GM12878 (cell line): ENCODE results near the gene ANKRD33B. TPM values are rescaled to one million over a fixed set of nuclear protein-coding genes. Genes with fewer than 3 reads are reported as not detected.

Experiments used
- ATAC-seq: fragments of 200-7000 bp; cut with Tn5 transposase; 3 replicates; pipeline ENCODE4 v1.9.1; 2020; ENCODE audit warnings: mild to moderate bottlenecking, moderate library complexity
- BruUV-seq: library from RNA; stranded (reverse); fragments of 400-500 nt; replicated peaks from 2 replicates; lab custom pipeline; 2021; lab: Mats Ljungman, UMichigan
- CTCF ChIA-PET: fragments of 300-600 bp; sonication (Branson Sonifier 250); formaldehyde crosslinking; extraction: SDS; loops from one replicate; lab custom pipeline; 2021; ENCODE audit warnings: inconsistent platforms; lab: Yijun Ruan, JAX
- POLR2A ChIA-PET: fragments of 350-600 bp; formaldehyde crosslinking; extraction: SDS; loops from one replicate; lab custom pipeline; 2021; ENCODE audit warnings: inconsistent platforms; lab: Charles Lee
- RAD21 ChIA-PET: fragments of 300-600 bp; sonication (Branson Sonifier 250); formaldehyde crosslinking; loops from one replicate; lab custom pipeline; 2023; ENCODE audit warnings: antibody characterized with exemption; ENCODE audit not compliant: unreplicated experiment; lab: Charles Lee
- SMC1A ChIA-PET: fragments of 300-600 bp; sonication (Branson Sonifier 250); formaldehyde crosslinking; loops from one replicate; lab custom pipeline; 2023; ENCODE audit not compliant: unreplicated experiment, uncharacterized antibody; lab: Charles Lee
- DNase-seq: peaks from one replicate; pipeline ENCODE4 v3.0.0-alpha.2; 2011; ENCODE audit warnings: low read depth, low spot score
- FAIRE-seq: peaks from 3 replicates; lab custom pipeline; 2011; peaks lifted over from hg19 to GRCh38; lab: Jason Lieb, UNC
- H2AFZ ChIP-seq: 2 replicates; pipeline ENCODE4 v1.6.0; 2011; ENCODE audit warnings: low read depth, low read length, control low read depth; ENCODE audit not compliant: control insufficient read depth
- H3K27ac ChIP-seq: 2 replicates; pipeline ENCODE4 v1.5.1; 2011; ENCODE audit warnings: control low read depth; ENCODE audit not compliant: control insufficient read depth, insufficient read depth
- H3K27me3 ChIP-seq, 2 experiments: replicated peaks in 1 of 2; 2 replicates each; pipeline versions ENCODE4 v1.6.0 to v1.6.1; 2011; ENCODE audit warnings: low read length in 1 of 2; ENCODE audit not compliant: control insufficient read depth in 2 of 2, insufficient read depth in 2 of 2
- H3K36me3 ChIP-seq, 2 experiments: 2 replicates each; pipeline ENCODE4 v1.5.1; 2011; ENCODE audit warnings: low read length in 1 of 2; ENCODE audit not compliant: control insufficient read depth in 2 of 2, insufficient read depth in 2 of 2
- H3K4me1 ChIP-seq: 2 replicates; pipeline ENCODE4 v1.6.1; 2011; ENCODE audit warnings: mild to moderate bottlenecking, low read length, moderate library complexity, mixed read lengths; ENCODE audit not compliant: control insufficient read depth, insufficient read depth
- H3K4me2 ChIP-seq: 2 replicates; pipeline ENCODE4 v1.6.0; 2011; ENCODE audit warnings: control low read depth; ENCODE audit not compliant: control insufficient read depth, insufficient read depth
- H3K4me3 ChIP-seq: fragments of 200-600 bp; sonication (generic); 2 replicates; pipeline ENCODE4 v1.5.1; 2016
- H3K79me2 ChIP-seq: 2 replicates; pipeline ENCODE4 v1.6.0; 2011; ENCODE audit warnings: low read length; ENCODE audit not compliant: control insufficient read depth, insufficient read depth
- H3K9ac ChIP-seq: 2 replicates; pipeline ENCODE4 v1.8.0; 2011; ENCODE audit warnings: low read length, control low read depth, mixed read lengths; ENCODE audit not compliant: control insufficient read depth, insufficient read depth
- H3K9me3 ChIP-seq: replicated peaks from 3 replicates; pipeline ENCODE4 v1.5.1; 2011; ENCODE audit warnings: mild to moderate bottlenecking, low read length; ENCODE audit not compliant: control insufficient read depth, insufficient read depth
- H4K20me1 ChIP-seq: 2 replicates; pipeline ENCODE4 v1.6.0; 2011; ENCODE audit not compliant: control insufficient read depth, insufficient read depth
- BMI1 ChIP-seq: fragments of 450-650 bp; IDR thresholded peaks from 2 replicates; pipeline ENCODE4 v1.6.1; 2016; ENCODE audit warnings: mild to moderate bottlenecking, moderate library complexity, borderline replicate concordance
- CHD1 ChIP-seq: IDR thresholded peaks from 2 replicates; pipeline ENCODE4 v1.6.1; 2012; ENCODE audit warnings: low read depth, low read length, improper control_type of control experiment
- DPF2 ChIP-seq: fragments of 450-650 bp; IDR thresholded peaks from 2 replicates; pipeline ENCODE4 v1.6.1; 2017; ENCODE audit warnings: mild to moderate bottlenecking
- EP300 ChIP-seq, 2 experiments: fragments of 150-350 bp in 1 of 2; IDR thresholded peaks; 2 replicates each; pipeline ENCODE4 v1.6.1; 2011 to 2012; ENCODE audit warnings: low read depth in 2 of 2, low read length in 2 of 2, borderline replicate concordance in 1 of 2, improper control_type of control experiment in 1 of 2, inconsistent platforms in 1 of 2; ENCODE audit not compliant: control insufficient read depth in 1 of 2
- EZH2 ChIP-seq: IDR thresholded peaks from 2 replicates; pipeline ENCODE4 v1.6.1; 2012; ENCODE audit warnings: low read depth, mild to moderate bottlenecking, control low read depth, inconsistent platforms, low read length, borderline replicate concordance; ENCODE audit not compliant: control insufficient read depth
- FOXM1 ChIP-seq: IDR thresholded peaks from 2 replicates; pipeline ENCODE4 v1.6.1; 2012; ENCODE audit warnings: low read depth, mild to moderate bottlenecking, inconsistent platforms, low read length, moderate library complexity
- HDAC2 ChIP-seq: fragments of 200-600 bp; sonication (generic); IDR thresholded peaks from 2 replicates; pipeline ENCODE4 v1.6.1; 2017
- MEF2B ChIP-seq: fragments of 450-650 bp; IDR thresholded peaks from 2 replicates; pipeline ENCODE4 v1.6.1; 2018; ENCODE audit warnings: mild to moderate bottlenecking, moderate library complexity; ENCODE audit not compliant: partially characterized antibody, poor library complexity, severe bottlenecking
- MYB ChIP-seq: fragments of 150-350 bp; IDR thresholded peaks from 2 replicates; pipeline ENCODE4 v1.6.1; 2014; ENCODE audit warnings: mild to moderate bottlenecking, low read depth, low read length, borderline replicate concordance
- NRF1 ChIP-seq: conservative IDR thresholded peaks from 2 replicates; pipeline ENCODE4 v1.6.1; 2011; ENCODE audit warnings: mild to moderate bottlenecking, low read depth, low read length, improper control_type of control experiment
- POLR2AphosphoS2 ChIP-seq: IDR thresholded peaks from 2 replicates; pipeline ENCODE4 v1.6.1; 2011; ENCODE audit warnings: low read depth, mild to moderate bottlenecking, low read length, improper control_type of control experiment, moderate library complexity
- SMAD1 ChIP-seq: fragments of 450-650 bp; IDR thresholded peaks from 2 replicates; pipeline ENCODE4 v1.6.1; 2018; ENCODE audit warnings: mild to moderate bottlenecking, low read depth; ENCODE audit not compliant: partially characterized antibody
- SUZ12 ChIP-seq: fragments of 200-600 bp; sonication (generic); IDR thresholded peaks from one replicate; pipeline ENCODE4 v1.6.1; 2018; ENCODE audit warnings: antibody characterized with exemption, mild to moderate bottlenecking; ENCODE audit not compliant: unreplicated experiment
- TARDBP ChIP-seq: IDR thresholded peaks from 2 replicates; pipeline ENCODE4 v1.6.1; 2016; ENCODE audit warnings: borderline replicate concordance
- ZBED1 ChIP-seq: IDR thresholded peaks from 2 replicates; pipeline ENCODE4 v1.6.1; 2016; ENCODE audit warnings: borderline replicate concordance
- ZNF274 ChIP-seq: IDR thresholded peaks from one replicate; pipeline ENCODE4 v1.8.0; 2011; ENCODE audit not compliant: insufficient read length, insufficient read depth
- ZSCAN29 ChIP-seq: fragments of 450-650 bp; IDR thresholded peaks from 2 replicates; pipeline ENCODE4 v1.6.1; 2017; ENCODE audit warnings: mild to moderate bottlenecking, moderate library complexity
- ZZZ3 ChIP-seq: IDR thresholded peaks from 2 replicates; pipeline ENCODE4 v1.6.1; 2011; ENCODE audit warnings: low read depth; ENCODE audit not compliant: control insufficient read depth, insufficient read length
- WGBS: methylation state at CpG from one replicate; pipeline ENCODE4 v1.1.6; 2016; ENCODE audit warnings: low lambda C conversion rate; ENCODE audit not compliant: insufficient replicate concordance, insufficient coverage; ENCODE audit errors: missing lambda C conversion rate; 5-methylcytosine and 5-hydroxymethylcytosine counted together
- in situ Hi-C: fragments of 300-500 bp; cut with MboI; formaldehyde crosslinking; loops from 9 replicates; pipeline ENCODE4 v1.14.3; 2018; ENCODE audit warnings: mixed read lengths
- intact Hi-C: fragments of 100-400 bp; cut with micrococcal nuclease; formaldehyde crosslinking; loops from one replicate; pipeline ENCODE4 v1.14.2; 2022; ENCODE audit not compliant: unreplicated experiment
- polyA plus RNA-seq, 11 experiments: library from polyadenylated mRNA; depleted of rRNA in 4 of 11; unstranded in 6 of 11; stranded (reverse) in 5 of 11; fragments of >200 nt; fragmentation: Nextera tagmentation in 4 of 11; fragmentation: Illumina TruSeq in 1 of 11; extraction: Ambion mirVana in 4 of 11; extraction: Trizol in 1 of 11; gene quantifications; 1 replicate in 1 of 11; 2 replicates in 10 of 11; pipeline versions ENCODE4 v1.2.1 to v1.2.3, GENCODE V29; 2011 to 2016; ENCODE audit warnings: inconsistent platforms in 2 of 11, missing spikeins in 2 of 11, low read depth in 1 of 11
- total RNA-seq, 4 experiments: library from RNA; depleted of rRNA in 3 of 4; stranded (reverse); fragments of >200 nt in 3 of 4; fragmentation: Illumina TruSeq in 1 of 4; extraction: Trizol in 1 of 4; gene quantifications; 2 replicates each; pipeline versions ENCODE4 v1.2.1 to v1.2.3, GENCODE V29; 2013 to 2021
- TF ChIP-seq, protein P1 (sequence below): fragments of 450-650 bp; IDR thresholded peaks from 2 replicates; pipeline ENCODE4 v1.6.1; 2016; ENCODE audit warnings: mild to moderate bottlenecking, moderate library complexity, borderline replicate concordance

ANKRD33B gene
- total and polyA plus RNA-seq, 10 of the 15 experiments (the other 5 are each of a cell fraction or from before 2014, with no cell fraction given), result 4.9 to 61.6 (median 15.6) TPM

DNA sequence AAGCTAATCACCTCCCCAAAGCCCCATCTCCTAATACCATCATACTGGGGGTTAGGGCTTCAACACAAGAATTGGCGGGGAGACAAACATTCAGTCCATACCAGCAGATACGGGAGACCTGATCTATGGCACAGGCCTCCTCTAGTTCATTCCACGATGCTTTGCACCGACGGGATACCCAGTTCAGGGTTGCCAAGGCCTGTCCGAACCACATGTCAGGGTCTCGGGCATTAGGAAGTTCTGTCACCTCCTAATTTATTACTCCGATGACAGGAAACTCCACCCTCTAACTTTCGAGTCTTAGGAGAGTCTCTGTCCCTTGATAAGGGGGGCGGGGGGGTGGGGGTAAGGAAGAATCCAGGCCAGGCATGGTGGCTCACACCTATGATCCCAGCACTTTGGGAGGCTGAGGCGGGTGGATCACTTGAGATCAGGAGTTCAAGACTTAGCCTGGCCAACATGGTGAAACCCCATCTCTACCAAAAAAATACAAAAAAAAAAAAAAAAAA is 23.8 kb upstream of the ANKRD33B start:
- no peaks in the 10 kb centered on the region for H3K36me3 ChIP-seq
- FAIRE-seq, result no peak

More for the DNA sequence above, 23.8 kb upstream of the ANKRD33B start:
- H3K27ac ChIP-seq, result no peak overlapping the region
- in situ Hi-C loops, result no loop called here
- no peaks in the 10 kb centered on the region for H3K79me2 ChIP-seq
- ChIA-PET CTCF (no interaction called here), POLR2A (interaction anchor here (0.6 kb wide), 1 partner anchor 606 kb away, joined by 7 read pairs; no protein-coding TSS in a partner anchor)
- TF ChIP-seq ZNF274, result no peak
- TF ChIP-seq SUZ12, result no peak
- no peak for TF ChIP-seq EZH2
- TF ChIP-seq HDAC2, result no peak
- no peak for TF ChIP-seq BMI1
- TF ChIP-seq TARDBP, result no peak
- TF ChIP-seq MEF2B, result no peak
- no peak for TF ChIP-seq ZZZ3
- TF ChIP-seq POLR2AphosphoS2, result no peak
- TF ChIP-seq, protein P1, sequence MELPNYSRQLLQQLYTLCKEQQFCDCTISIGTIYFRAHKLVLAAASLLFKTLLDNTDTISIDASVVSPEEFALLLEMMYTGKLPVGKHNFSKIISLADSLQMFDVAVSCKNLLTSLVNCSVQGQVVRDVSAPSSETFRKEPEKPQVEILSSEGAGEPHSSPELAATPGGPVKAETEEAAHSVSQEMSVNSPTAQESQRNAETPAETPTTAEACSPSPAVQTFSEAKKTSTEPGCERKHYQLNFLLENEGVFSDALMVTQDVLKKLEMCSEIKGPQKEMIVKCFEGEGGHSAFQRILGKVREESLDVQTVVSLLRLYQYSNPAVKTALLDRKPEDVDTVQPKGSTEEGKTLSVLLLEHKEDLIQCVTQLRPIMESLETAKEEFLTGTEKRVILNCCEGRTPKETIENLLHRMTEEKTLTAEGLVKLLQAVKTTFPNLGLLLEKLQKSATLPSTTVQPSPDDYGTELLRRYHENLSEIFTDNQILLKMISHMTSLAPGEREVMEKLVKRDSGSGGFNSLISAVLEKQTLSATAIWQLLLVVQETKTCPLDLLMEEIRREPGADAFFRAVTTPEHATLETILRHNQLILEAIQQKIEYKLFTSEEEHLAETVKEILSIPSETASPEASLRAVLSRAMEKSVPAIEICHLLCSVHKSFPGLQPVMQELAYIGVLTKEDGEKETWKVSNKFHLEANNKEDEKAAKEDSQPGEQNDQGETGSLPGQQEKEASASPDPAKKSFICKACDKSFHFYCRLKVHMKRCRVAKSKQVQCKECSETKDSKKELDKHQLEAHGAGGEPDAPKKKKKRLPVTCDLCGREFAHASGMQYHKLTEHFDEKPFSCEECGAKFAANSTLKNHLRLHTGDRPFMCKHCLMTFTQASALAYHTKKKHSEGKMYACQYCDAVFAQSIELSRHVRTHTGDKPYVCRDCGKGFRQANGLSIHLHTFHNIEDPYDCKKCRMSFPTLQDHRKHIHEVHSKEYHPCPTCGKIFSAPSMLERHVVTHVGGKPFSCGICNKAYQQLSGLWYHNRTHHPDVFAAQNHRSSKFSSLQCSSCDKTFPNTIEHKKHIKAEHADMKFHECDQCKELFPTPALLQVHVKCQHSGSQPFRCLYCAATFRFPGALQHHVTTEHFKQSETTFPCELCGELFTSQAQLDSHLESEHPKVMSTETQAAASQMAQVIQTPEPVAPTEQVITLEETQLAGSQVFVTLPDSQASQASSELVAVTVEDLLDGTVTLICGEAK, result no peak
- no peak for TF ChIP-seq SMAD1
- TF ChIP-seq FOXM1, result no peak
- no peak for TF ChIP-seq CHD1
- TF ChIP-seq ZSCAN29, result no peak
- TF ChIP-seq EP300 (IDR thresholded peaks at IDR 0.05; ENCODE audit: borderline replicate concordance in 1 of 2, control insufficient read depth in 1 of 2, low read depth in 2 of 2, low read length in 2 of 2), result no peak
- no peak for TF ChIP-seq DPF2
- TF ChIP-seq MYB, result no peak
- no peak for TF ChIP-seq NRF1
- no peak for TF ChIP-seq ZBED1
- TF ChIP-seq, all 136 proteins: peak for 0
- WGBS, result 73% methylated on average over 11 of the region's 11 CpGs
- ChIA-PET SMC1A (interaction anchor here (1.6 kb wide), 1 partner anchor 17 kb away, joined by 4 read pairs; no protein-coding TSS in a partner anchor), RAD21 (no interaction called here)
- no peak overlapping the region for H3K4me2 ChIP-seq
- no peak for ATAC-seq
- no peaks in the 10 kb centered on the region for H4K20me1 ChIP-seq
- no peak for DNase-seq
- H3K9ac ChIP-seq, result no peak overlapping the region
- intact Hi-C loops, result no loop called here
- peaks cover 15% of the 10 kb centered on the region for H3K4me1 ChIP-seq
- no peak overlapping the region for H2AFZ ChIP-seq
- no peak overlapping the region for H3K4me3 ChIP-seq
- no peaks in the 10 kb centered on the region; a peak in 1 of 4 replicates for H3K27me3 ChIP-seq
- no peaks in the 10 kb centered on the region for H3K9me3 ChIP-seq
- no TSS peak for BruUV-seq
